Right lobe of liver (tissue), 6 donors: ENCODE results near the gene NUDT22. TPM values are rescaled to one million over a fixed set of nuclear protein-coding genes. Genes with fewer than 3 reads are reported as not detected.

Experiments used
- ATAC-seq, 4 donors: fragments of 200-7000 bp; cut with Tn5 transposase; one replicate each; pipeline ENCODE4 v1.9.1; 2020; ENCODE audit warnings: mild to moderate bottlenecking in 4 of 4, moderate library complexity in 4 of 4
- DNase-seq, 3 donors: peaks; one replicate each; pipeline ENCODE4 v3.0.0-alpha.2; 2020
- H3K27ac ChIP-seq, 3 donors: fragments of 200-600 bp; one replicate each; pipeline ENCODE4 v1.8.0; 2022
- H3K27me3 ChIP-seq, 2 donors: fragments of 200-600 bp; one replicate each; pipeline ENCODE4 v1.8.0; 2022
- H3K36me3 ChIP-seq, 4 donors: fragments of 200-600 bp; sonication (generic) in 1 of 4; one replicate each; pipeline versions ENCODE4 v1.5.1 to v1.8.0; 2017 to 2022; ENCODE audit warnings: control low read depth in 1 of 4
- H3K4me1 ChIP-seq, 4 donors: fragments of 200-600 bp; sonication (generic) in 1 of 4; one replicate each; pipeline versions ENCODE4 v1.5.1 to v1.8.0; 2017 to 2022; ENCODE audit warnings: control low read depth in 1 of 4
- H3K4me3 ChIP-seq, 3 donors: fragments of 200-600 bp; one replicate each; pipeline ENCODE4 v1.8.0; 2022
- H3K9me3 ChIP-seq, 4 donors: fragments of 200-600 bp; sonication (generic) in 1 of 4; one replicate each; pipeline versions ENCODE4 v1.5.1 to v1.8.0; 2017 to 2022; ENCODE audit warnings: control low read depth in 1 of 4
- CTCF ChIP-seq, 4 donors: fragments of 200-600 bp in 3 of 4; fragments of 450-650 bp in 1 of 4; IDR thresholded peaks; one replicate each; pipeline versions ENCODE4 v1.5.1 to v1.8.0; 2016 to 2022; ENCODE audit warnings: antibody characterized with exemption in 4 of 4, mild to moderate bottlenecking in 2 of 4
- POLR2A ChIP-seq: fragments of 450-650 bp; IDR thresholded peaks from one replicate; pipeline ENCODE4 v1.6.1; 2017; ENCODE audit warnings: antibody characterized with exemption, mild to moderate bottlenecking
- WGBS: methylation state at CpG from one replicate; pipeline ENCODE4 v1.1.6; 2018; ENCODE audit warnings: low coverage, low lambda C conversion rate; ENCODE audit not compliant: insufficient coverage; ENCODE audit errors: missing lambda C conversion rate; 5-methylcytosine and 5-hydroxymethylcytosine counted together
- intact Hi-C, 2 donors: fragments of 100-400 bp; cut with DNase I; formaldehyde crosslinking; loops; one replicate each; pipeline versions ENCODE4 v1.11.2 to v1.14.1; 2022
- total RNA-seq, 6 experiments: library from RNA; depleted of rRNA in 2 of 6; stranded (reverse); fragments of >200 nt in 2 of 6; fragmentation: NEBNext Ultra II Directional in 3 of 6; extraction: Animal tissue kit (Norgen Biotek cat#: 25700) in 3 of 6; gene quantifications; one replicate each; pipeline versions ENCODE4 v1.1.0 to v1.2.4, GENCODE V29; 2016 to 2023
- donor health status: DM: no; HTN: yes; CAD: no.
- donor health status: DM: no; HTN: no; CAD: no.
- donor health status: DM: no; HTN: no; CAD: no.
- donor health status: DM: no; HTN: yes; CAD: no.
- donor health status: DM: no; HTN: yes; CAD: no.

NUDT22 gene
- total RNA-seq, 6 experiments from 2014 or later: 23.2 to 46.7 (median 32.1) TPM

GRCh38 chr11:64185693-64186491, 40.2 kb upstream of the NUDT22 start, which contains the start of gene STIP1:
STIP1 (plus strand) TSS chr11:64186171; CDS start chr11:64186262, 91 bp downstream.
- intact Hi-C loops: no loop called here
- Histone ChIP-seq H3K36me3 (no peaks in the 10 kb centered on the region), H3K9me3 (no peaks in the 10 kb centered on the region), H3K4me1 (peaks cover 0 to 40% (median 4%) of the 10 kb centered on the region in 4 donors), H3K27ac (peak within 1 kb of the TSS; percentile 95 to 99 (median 98)), H3K4me3 (peak within 1 kb of the TSS; percentile 55 to 65 (median 58)), H3K27me3 (no peaks in the 10 kb centered on the region)
- DNase-seq: peak; percentile 97 to 99 (median 99)
- WGBS: 0% methylated on average over 31 of the region's 74 CpGs
- no peak for TF ChIP-seq POLR2A
- TF ChIP-seq CTCF (IDR thresholded peaks at IDR 0.05): peak in 1 of 4 donors; percentile 6
- ATAC-seq: peak; percentile 82 to 94 (median 90)

- intact Hi-C loops: no loop called here
- no peaks in the 10 kb centered on the region for H3K27me3 ChIP-seq
- TF ChIP-seq CTCF (IDR thresholded peaks at IDR 0.05) (no peak), POLR2A (no peak)
- no peak overlapping the region for H3K27ac ChIP-seq
- no peaks in the 10 kb centered on the region for H3K36me3 ChIP-seq
- H3K4me1 ChIP-seq: peaks cover 0 to 42% (median 4%) of the 10 kb centered on the region in 4 donors
- peak in 1 of 3 donors; percentile 56 for DNase-seq
- no peak overlapping the region for H3K4me3 ChIP-seq
- ATAC-seq: no peak
- H3K9me3 ChIP-seq: no peaks in the 10 kb centered on the region
- WGBS: 1% methylated on average over 30 of the region's 48 CpGs
These were observed 39.4 kb upstream of the NUDT22 start for GRCh38 chr11:64186492-64187165.

- TF ChIP-seq POLR2A (no peak), CTCF (IDR thresholded peaks at IDR 0.05) (no peak)
- Histone ChIP-seq H3K27ac (no peak overlapping the region), H3K9me3 (no peaks in the 10 kb centered on the region), H3K4me1 (peaks cover 0 to 28% (median 4%) of the 10 kb centered on the region in 4 donors), H3K36me3 (peaks cover 7 to 51% (median 36%) of the 10 kb centered on the region in 4 donors), H3K4me3 (no peak overlapping the region), H3K27me3 (no peaks in the 10 kb centered on the region)
- WGBS: 68% methylated on average over 2 of the region's 5 CpGs
- no peak for ATAC-seq
- DNase-seq: no peak
- intact Hi-C loops: no loop called here
These were observed 33.6 kb upstream of the NUDT22 start for GRCh38 chr11:64192434-64192833.

- H3K9me3 ChIP-seq: no peaks in the 10 kb centered on the region
- TF ChIP-seq POLR2A: no peak
- no peak for TF ChIP-seq CTCF (IDR thresholded peaks at IDR 0.05)
- no peaks in the 10 kb centered on the region for H3K27me3 ChIP-seq
- ATAC-seq: no peak
- H3K27ac ChIP-seq: no peak overlapping the region
- H3K4me1 ChIP-seq: no peaks in the 10 kb centered on the region
- WGBS: 100% methylated on average over 1 of the region's 9 CpGs
- peaks cover 7 to 88% (median 53%) of the 10 kb centered on the region in 4 donors for H3K36me3 ChIP-seq
- no peak for DNase-seq
- intact Hi-C loops: no loop called here
- H3K4me3 ChIP-seq: no peak overlapping the region
These were observed 29.4 kb upstream of the NUDT22 start for GRCh38 chr11:64196626-64197025.
